Vagina (tissue), 2 donors: ENCODE results near the gene KLHL29.

Experiments used
- POLR2A ChIP-seq, 2 donors: fragments of 450-650 bp; IDR thresholded peaks; one replicate each; pipeline ENCODE4 v1.6.1; 2017; ENCODE audit warnings: antibody characterized with exemption in 2 of 2, mild to moderate bottlenecking in 2 of 2, moderate library complexity in 2 of 2
- TF ChIP-seq, protein P1 (sequence below), 3 experiments: fragments of 450-650 bp in 2 of 3; fragments of 200-600 bp in 1 of 3; sonication (generic) in 1 of 3; IDR thresholded peaks; one replicate each; pipeline ENCODE4 v1.5.1; 2017 to 2019; ENCODE audit warnings: antibody characterized with exemption in 3 of 3, mild to moderate bottlenecking in 2 of 3, moderate library complexity in 2 of 3

DNA sequence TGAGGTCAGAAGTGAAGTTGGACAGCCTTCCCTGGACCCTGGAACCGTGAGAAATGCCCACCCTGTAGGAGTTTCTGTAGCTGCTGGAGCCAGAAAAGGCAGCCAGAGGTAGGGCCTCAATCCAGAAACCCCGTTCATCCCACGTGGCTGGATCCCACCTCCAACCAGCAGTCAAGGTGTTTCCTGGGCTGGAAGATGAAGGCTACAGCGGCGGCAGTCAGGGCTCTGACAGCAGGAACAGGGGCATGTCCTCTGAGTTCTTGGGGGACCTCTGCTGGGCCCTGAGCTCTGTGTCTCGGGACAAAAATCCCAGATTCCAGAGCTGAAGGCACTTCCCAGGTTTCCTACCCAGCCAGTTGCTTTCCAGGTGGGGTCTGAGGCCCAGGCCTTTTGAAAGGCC, 218.2 kb downstream of the KLHL29 start:
- TF ChIP-seq, protein P1, sequence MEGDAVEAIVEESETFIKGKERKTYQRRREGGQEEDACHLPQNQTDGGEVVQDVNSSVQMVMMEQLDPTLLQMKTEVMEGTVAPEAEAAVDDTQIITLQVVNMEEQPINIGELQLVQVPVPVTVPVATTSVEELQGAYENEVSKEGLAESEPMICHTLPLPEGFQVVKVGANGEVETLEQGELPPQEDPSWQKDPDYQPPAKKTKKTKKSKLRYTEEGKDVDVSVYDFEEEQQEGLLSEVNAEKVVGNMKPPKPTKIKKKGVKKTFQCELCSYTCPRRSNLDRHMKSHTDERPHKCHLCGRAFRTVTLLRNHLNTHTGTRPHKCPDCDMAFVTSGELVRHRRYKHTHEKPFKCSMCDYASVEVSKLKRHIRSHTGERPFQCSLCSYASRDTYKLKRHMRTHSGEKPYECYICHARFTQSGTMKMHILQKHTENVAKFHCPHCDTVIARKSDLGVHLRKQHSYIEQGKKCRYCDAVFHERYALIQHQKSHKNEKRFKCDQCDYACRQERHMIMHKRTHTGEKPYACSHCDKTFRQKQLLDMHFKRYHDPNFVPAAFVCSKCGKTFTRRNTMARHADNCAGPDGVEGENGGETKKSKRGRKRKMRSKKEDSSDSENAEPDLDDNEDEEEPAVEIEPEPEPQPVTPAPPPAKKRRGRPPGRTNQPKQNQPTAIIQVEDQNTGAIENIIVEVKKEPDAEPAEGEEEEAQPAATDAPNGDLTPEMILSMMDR (IDR thresholded peaks at IDR 0.05): no peak
- TF ChIP-seq POLR2A (IDR thresholded peaks at IDR 0.05): no peak
